HepG2 (cell line): ENCODE results near the gene ALG8. TPM values are rescaled to one million over a fixed set of nuclear protein-coding genes. Genes with fewer than 3 reads are reported as not detected.

ENCODE experiments used
- ATAC-seq: fragments of 200-7000 bp; cut with Tn5 transposase; 3 replicates; pipeline ENCODE4 v1.9.1; 2020; ENCODE audit warnings: mild to moderate bottlenecking, moderate library complexity
- BruUV-seq: library from RNA; stranded (reverse); fragments of 400-500 nt; replicated peaks from 2 replicates; lab custom pipeline; 2021; lab: Mats Ljungman, UMichigan
- CTCF ChIA-PET: fragments of 300-600 bp; formaldehyde crosslinking; extraction: SDS; loops from one replicate; lab custom pipeline; 2021; ENCODE audit warnings: low total read pairs, inconsistent platforms, low intra/inter-chr PET ratio; lab: Yijun Ruan, JAX
- POLR2A ChIA-PET: fragments of 350-600 bp; sonication (Branson Sonifier 250); formaldehyde crosslinking; loops from one replicate; lab custom pipeline; 2020; ENCODE audit warnings: antibody characterized with exemption, inconsistent platforms; lab: Yijun Ruan, JAX
- DNase-seq: peaks from one replicate; pipeline ENCODE4 v3.0.0-alpha.2; 2015; ENCODE audit warnings: low spot score
- FAIRE-seq: peaks from 3 replicates; lab custom pipeline; 2011; peaks lifted over from hg19 to GRCh38; lab: Jason Lieb, UNC
- H2AFZ ChIP-seq: one replicate; pipeline ENCODE4 v1.6.1; 2011; ENCODE audit warnings: low read length, inconsistent platforms
- H3K27ac ChIP-seq: fragments of 300-600 bp; 3 replicates; pipeline ENCODE4 v1.8.0; 2011; ENCODE audit warnings: mixed run types, mild to moderate bottlenecking, mixed read lengths, low read length, inconsistent platforms; ENCODE audit not compliant: insufficient read depth; ENCODE audit errors: extremely low read length
- H3K27me3 ChIP-seq, 2 experiments: fragments of 200-600 bp in 1 of 2; 2 replicates in 1 of 2; 3 replicates in 1 of 2; pipeline versions ENCODE4 v1.6.0 to v1.8.0; 2011; ENCODE audit warnings: low read length in 2 of 2, mild to moderate bottlenecking in 2 of 2, moderate library complexity in 2 of 2, inconsistent platforms in 1 of 2; ENCODE audit not compliant: insufficient read depth in 2 of 2, control insufficient read depth in 1 of 2
- H3K36me3 ChIP-seq, 2 experiments: fragments of 200-600 bp in 1 of 2; replicated peaks in 1 of 2; 2 replicates in 1 of 2; 3 replicates in 1 of 2; pipeline versions ENCODE4 v1.5.1 to v1.8.0; 2011; ENCODE audit warnings: low read length in 2 of 2, inconsistent platforms in 1 of 2; ENCODE audit not compliant: insufficient read depth in 2 of 2, control insufficient read depth in 1 of 2
- H3K4me1 ChIP-seq: 2 replicates; pipeline ENCODE4 v1.5.1; 2012; ENCODE audit warnings: low read length, inconsistent platforms; ENCODE audit not compliant: insufficient read depth
- H3K4me2 ChIP-seq: 2 replicates; pipeline ENCODE4 v1.6.0; 2011; ENCODE audit warnings: low read depth, low read length, inconsistent platforms
- H3K4me3 ChIP-seq, 3 experiments: fragments of 200-600 bp in 1 of 3; sonication (generic), shearing (Covaris generic) in 1 of 3; replicated peaks in 1 of 3; 2 replicates each; pipeline ENCODE4 v1.5.1; 2011 to 2016; ENCODE audit warnings: low read length in 3 of 3, inconsistent platforms in 2 of 3, low read depth in 2 of 3, mild to moderate bottlenecking in 2 of 3, control low read depth in 1 of 3, mixed read lengths in 1 of 3; ENCODE audit not compliant: insufficient read depth in 1 of 3
- H3K79me2 ChIP-seq: one replicate; pipeline ENCODE4 v1.6.1; 2011; ENCODE audit warnings: low read length, inconsistent platforms; ENCODE audit not compliant: insufficient read depth
- H3K9ac ChIP-seq: 2 replicates; pipeline ENCODE4 v1.6.0; 2011; ENCODE audit warnings: mild to moderate bottlenecking, low read depth, low read length, inconsistent platforms; ENCODE audit not compliant: insufficient read depth
- H3K9me3 ChIP-seq: 2 replicates; pipeline ENCODE4 v1.5.1; 2012; ENCODE audit warnings: mild to moderate bottlenecking, low read length
- H4K20me1 ChIP-seq: 2 replicates; pipeline ENCODE4 v1.6.0; 2011; ENCODE audit warnings: inconsistent platforms, mild to moderate bottlenecking, low read length, moderate library complexity; ENCODE audit not compliant: insufficient read depth
- ARNTL ChIP-seq: sonication (generic); formaldehyde crosslinking; IDR thresholded peaks from 2 replicates; pipeline ENCODE4 v1.4.0; 2020; ENCODE audit warnings: mild to moderate bottlenecking, missing genetic modification reagents
- CBX5 ChIP-seq: sonication (generic); formaldehyde crosslinking; IDR thresholded peaks from 2 replicates; pipeline ENCODE4 v1.4.0; 2020; ENCODE audit warnings: missing genetic modification reagents, borderline replicate concordance
- HOXD1 ChIP-seq: sonication (generic); formaldehyde crosslinking; IDR thresholded peaks from 2 replicates; pipeline ENCODE4 v1.5.0; 2020; ENCODE audit warnings: missing genetic modification reagents
- MTF1 ChIP-seq: sonication (generic); formaldehyde crosslinking; IDR thresholded peaks from 2 replicates; pipeline ENCODE4 v1.5.0; 2020; ENCODE audit warnings: missing genetic modification reagents
- PAWR ChIP-seq: sonication (generic); formaldehyde crosslinking; IDR thresholded peaks from 2 replicates; pipeline ENCODE4 v1.4.0; 2020; ENCODE audit warnings: missing genetic modification reagents, mild to moderate bottlenecking, borderline replicate concordance
- PLSCR1 ChIP-seq: sonication (generic); formaldehyde crosslinking; IDR thresholded peaks from 2 replicates; pipeline ENCODE4 v1.5.0; 2020; ENCODE audit warnings: missing genetic modification reagents, mild to moderate bottlenecking, borderline replicate concordance
- RBM39 ChIP-seq: fragments of 200-400 bp; formaldehyde crosslinking; IDR thresholded peaks from one replicate; pipeline ENCODE4 v1.6.1; 2018; ENCODE audit warnings: antibody characterized with exemption, mild to moderate bottlenecking, low read depth, low read length; ENCODE audit not compliant: poor library complexity, severe bottlenecking
- SMAD1 ChIP-seq: sonication (generic); formaldehyde crosslinking; IDR thresholded peaks from 2 replicates; pipeline ENCODE4 v1.4.0; 2020; ENCODE audit warnings: missing genetic modification reagents, low read depth, mild to moderate bottlenecking, borderline replicate concordance
- SNAI1 ChIP-seq: sonication (generic); formaldehyde crosslinking; IDR thresholded peaks from 2 replicates; pipeline ENCODE4 v1.5.0; 2020; ENCODE audit warnings: mild to moderate bottlenecking, missing genetic modification reagents, borderline replicate concordance
- ZFP41 ChIP-seq: sonication (generic); formaldehyde crosslinking; IDR thresholded peaks from 2 replicates; pipeline ENCODE4 v1.4.0; 2020; ENCODE audit warnings: mild to moderate bottlenecking, missing genetic modification reagents, borderline replicate concordance
- ZFP82 ChIP-seq: sonication (generic); formaldehyde crosslinking; IDR thresholded peaks from 2 replicates; pipeline ENCODE4 v1.5.1; 2020; ENCODE audit warnings: mild to moderate bottlenecking, missing genetic modification reagents, borderline replicate concordance
- ZMYM3 ChIP-seq: sonication (generic); formaldehyde crosslinking; IDR thresholded peaks from 2 replicates; pipeline ENCODE4 v1.5.1; 2020; ENCODE audit warnings: mild to moderate bottlenecking, missing genetic modification reagents
- ZNF230 ChIP-seq: sonication (generic); formaldehyde crosslinking; IDR thresholded peaks from 2 replicates; pipeline ENCODE4 v1.4.0; 2020; ENCODE audit warnings: mild to moderate bottlenecking, missing genetic modification reagents
- ZNF3 ChIP-seq: IDR thresholded peaks from 2 replicates; pipeline ENCODE4 v1.7.0; 2017; ENCODE audit warnings: inconsistent platforms
- ZNF329 ChIP-seq: sonication (generic); formaldehyde crosslinking; IDR thresholded peaks from 2 replicates; pipeline ENCODE4 v1.9.0; 2021; ENCODE audit warnings: low read depth, mild to moderate bottlenecking, missing genetic modification reagents
- ZNF761 ChIP-seq: sonication (generic); formaldehyde crosslinking; conservative IDR thresholded peaks from 2 replicates; pipeline ENCODE4 v1.4.0; 2020; ENCODE audit warnings: mild to moderate bottlenecking, missing genetic modification reagents
- ZNF83 ChIP-seq: sonication (generic); formaldehyde crosslinking; IDR thresholded peaks from 2 replicates; pipeline ENCODE4 v1.4.0; 2020; ENCODE audit warnings: missing genetic modification reagents, mild to moderate bottlenecking, borderline replicate concordance
- WGBS: methylation state at CpG from one replicate; pipeline ENCODE4 v1.1.6; 2017; ENCODE audit warnings: low lambda C conversion rate; 5-methylcytosine and 5-hydroxymethylcytosine counted together
- in situ Hi-C: cut with HindIII; loops from 2 replicates; pipeline ENCODE4 v1.10.0; 2017; ENCODE audit warnings: low pct_unique_long_range_greater_than_20kb; ENCODE audit not compliant: extremely low pct_ligation_motif_present
- intact Hi-C: fragments of 100-400 bp; cut with micrococcal nuclease; formaldehyde crosslinking; loops from one replicate; pipeline ENCODE4 v1.10.0; 2022; ENCODE audit not compliant: unreplicated experiment
- polyA plus RNA-seq, 8 experiments: library from polyadenylated mRNA; depleted of rRNA in 3 of 8; stranded (reverse) in 7 of 8; unstranded in 1 of 8; fragments of >200 nt; fragmentation: Illumina TruSeq in 4 of 8; extraction: Trizol in 4 of 8; gene quantifications; 2 replicates each; pipeline versions ENCODE4 v1.2.1 to v1.2.3, GENCODE V29; 2011 to 2016; ENCODE audit warnings: low read depth in 4 of 8, missing spikeins in 1 of 8, mixed read lengths in 1 of 8; ENCODE audit not compliant: insufficient read depth in 1 of 8
- total RNA-seq, 5 experiments: library from RNA; depleted of rRNA; stranded (reverse); fragments of >200 nt; fragmentation: Illumina TruSeq; extraction: Trizol; gene quantifications; 2 replicates each; pipeline ENCODE4 v1.2.3, GENCODE V29; 2016; ENCODE audit warnings: low read depth in 1 of 5
- TF ChIP-seq, protein P1 (sequence below): fragments of 450-650 bp; IDR thresholded peaks from 2 replicates; pipeline ENCODE4 v1.6.1; 2017
- TF ChIP-seq, protein P2 (sequence below): sonication (generic); formaldehyde crosslinking; IDR thresholded peaks from 2 replicates; pipeline ENCODE4 v1.8.1; 2022; ENCODE audit warnings: low read depth, mild to moderate bottlenecking, missing genetic modification reagents

ALG8 gene
- total and polyA plus RNA-seq, 2 of the 13 experiments (the other 11 are each of a cell fraction or from before 2014, with no cell fraction given), result 75.8 to 88.0 TPM

DNA sequence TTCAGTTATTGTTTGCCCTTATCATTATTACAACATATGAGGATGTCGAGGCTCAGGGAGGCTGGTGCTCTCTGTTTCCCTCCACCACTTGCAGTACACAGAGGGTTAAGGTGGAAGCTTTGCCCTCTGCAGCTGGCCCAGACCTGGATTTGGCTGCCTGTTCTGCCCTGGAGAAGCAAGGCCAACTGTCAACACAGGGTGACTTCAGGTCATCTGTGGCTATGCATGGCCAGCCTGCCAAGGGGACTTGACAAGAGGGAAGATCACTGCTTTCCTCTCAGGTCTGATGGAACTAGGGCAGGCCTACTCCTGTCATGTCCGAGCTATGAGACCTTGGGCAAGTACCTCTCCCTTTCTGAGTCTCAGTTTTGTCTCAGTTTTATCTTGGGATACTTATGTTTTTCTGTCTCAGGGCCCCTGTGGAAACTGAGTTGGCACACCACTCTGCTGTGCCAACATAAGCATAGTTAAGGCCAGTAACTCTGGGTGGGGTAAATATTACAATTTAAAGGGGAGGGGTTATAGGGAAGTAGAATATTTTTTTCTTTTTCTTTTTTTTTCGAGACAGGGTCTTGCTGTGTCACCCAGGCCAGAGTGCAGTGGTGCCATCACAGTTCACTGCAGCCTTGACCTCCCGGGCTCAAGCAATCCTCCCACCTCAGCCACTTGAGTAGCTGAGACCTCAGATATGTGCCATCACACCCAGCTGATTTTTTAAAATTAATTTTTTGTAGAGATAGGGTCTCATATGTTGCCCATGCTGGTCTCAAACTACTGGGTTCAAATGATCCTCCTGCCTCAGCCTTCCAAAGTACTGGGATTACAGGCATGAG lies 78.1 kb downstream of the ALG8 start:
- BruUV-seq, result no TSS peak
- Histone ChIP-seq H3K9ac (peak overlapping the region; percentile 57), H3K4me3 (peak overlapping the region; percentile 2 to 48 (median 36); a peak in 4 of 6 replicates), H3K36me3 (no peaks in the 10 kb centered on the region), H2AFZ (no peak overlapping the region), H3K9me3 (no peaks in the 10 kb centered on the region), H4K20me1 (no peaks in the 10 kb centered on the region), H3K79me2 (no peaks in the 10 kb centered on the region), H3K4me2 (peak overlapping the region; percentile 86), H3K27me3 (no peaks in the 10 kb centered on the region), H3K27ac (peak overlapping the region; percentile 87), H3K4me1 (peaks cover 53% of the 10 kb centered on the region)
- intact Hi-C loops (no loop called here), in situ Hi-C loops (no loop called here)
- ATAC-seq (peak; percentile 78), DNase-seq (peak; percentile 64), FAIRE-seq (peak; percentile 75)
- CTCF ChIA-PET, result no interaction called here
- 4% methylated on average over 4 of the region's 4 CpGs for WGBS
- POLR2A ChIA-PET, result interaction anchor here (0.8 to 2.3 kb wide), 12 partner anchors 10 to 127 kb away, joined by 3 to 23 read pairs (median 4); partner anchors contain the start of genes ALG8, INTS4, KCTD21 and NDUFC2
- no peak for TF ChIP-seq ZNF230 (CRISPR knock-in tag)
- no peak for TF ChIP-seq HOXD1 (CRISPR knock-in tag)
- no peak for TF ChIP-seq ARNTL (CRISPR knock-in tag)
- TF ChIP-seq, protein P1, sequence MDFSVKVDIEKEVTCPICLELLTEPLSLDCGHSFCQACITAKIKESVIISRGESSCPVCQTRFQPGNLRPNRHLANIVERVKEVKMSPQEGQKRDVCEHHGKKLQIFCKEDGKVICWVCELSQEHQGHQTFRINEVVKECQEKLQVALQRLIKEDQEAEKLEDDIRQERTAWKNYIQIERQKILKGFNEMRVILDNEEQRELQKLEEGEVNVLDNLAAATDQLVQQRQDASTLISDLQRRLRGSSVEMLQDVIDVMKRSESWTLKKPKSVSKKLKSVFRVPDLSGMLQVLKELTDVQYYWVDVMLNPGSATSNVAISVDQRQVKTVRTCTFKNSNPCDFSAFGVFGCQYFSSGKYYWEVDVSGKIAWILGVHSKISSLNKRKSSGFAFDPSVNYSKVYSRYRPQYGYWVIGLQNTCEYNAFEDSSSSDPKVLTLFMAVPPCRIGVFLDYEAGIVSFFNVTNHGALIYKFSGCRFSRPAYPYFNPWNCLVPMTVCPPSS, result no peak
- no peak for TF ChIP-seq ZNF329 (CRISPR knock-in tag)
- TF ChIP-seq SNAI1 (CRISPR knock-in tag), result no peak
- no peak for TF ChIP-seq ZNF761 (CRISPR knock-in tag)
- peak; percentile 73 for TF ChIP-seq ZMYM3 (CRISPR knock-in tag)
- TF ChIP-seq CBX5 (CRISPR knock-in tag), result 0 out of 2 replicates have a peak, but pooled peaks have one; percentile 21
- TF ChIP-seq MTF1 (CRISPR knock-in tag), result no peak
- TF ChIP-seq, protein P2, sequence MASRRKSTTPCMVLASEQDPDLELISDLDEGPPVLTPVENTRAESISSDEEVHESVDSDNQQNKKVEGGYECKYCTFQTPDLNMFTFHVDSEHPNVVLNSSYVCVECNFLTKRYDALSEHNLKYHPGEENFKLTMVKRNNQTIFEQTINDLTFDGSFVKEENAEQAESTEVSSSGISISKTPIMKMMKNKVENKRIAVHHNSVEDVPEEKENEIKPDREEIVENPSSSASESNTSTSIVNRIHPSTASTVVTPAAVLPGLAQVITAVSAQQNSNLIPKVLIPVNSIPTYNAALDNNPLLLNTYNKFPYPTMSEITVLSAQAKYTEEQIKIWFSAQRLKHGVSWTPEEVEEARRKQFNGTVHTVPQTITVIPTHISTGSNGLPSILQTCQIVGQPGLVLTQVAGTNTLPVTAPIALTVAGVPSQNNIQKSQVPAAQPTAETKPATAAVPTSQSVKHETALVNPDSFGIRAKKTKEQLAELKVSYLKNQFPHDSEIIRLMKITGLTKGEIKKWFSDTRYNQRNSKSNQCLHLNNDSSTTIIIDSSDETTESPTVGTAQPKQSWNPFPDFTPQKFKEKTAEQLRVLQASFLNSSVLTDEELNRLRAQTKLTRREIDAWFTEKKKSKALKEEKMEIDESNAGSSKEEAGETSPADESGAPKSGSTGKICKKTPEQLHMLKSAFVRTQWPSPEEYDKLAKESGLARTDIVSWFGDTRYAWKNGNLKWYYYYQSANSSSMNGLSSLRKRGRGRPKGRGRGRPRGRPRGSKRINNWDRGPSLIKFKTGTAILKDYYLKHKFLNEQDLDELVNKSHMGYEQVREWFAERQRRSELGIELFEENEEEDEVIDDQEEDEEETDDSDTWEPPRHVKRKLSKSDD (CRISPR knock-in tag), result no peak
- no peak for TF ChIP-seq PLSCR1 (CRISPR knock-in tag)
- no peak for TF ChIP-seq ZFP41 (CRISPR knock-in tag)
- TF ChIP-seq RBM39, result no peak
- TF ChIP-seq ZNF83, result no peak
- TF ChIP-seq ZNF3, result no peak
- TF ChIP-seq ZFP82 (CRISPR knock-in tag), result no peak
- TF ChIP-seq PAWR (CRISPR knock-in tag), result no peak
- TF ChIP-seq SMAD1 (CRISPR knock-in tag), result no peak
